ENCODE results near the gene DISP2.

- TF ChIP-seq POLR2A (IDR thresholded peaks at IDR 0.05) (no peak), POLR2AphosphoS5 (IDR thresholded peaks at IDR 0.05) (no peak), EP300 (IDR thresholded peaks at IDR 0.05) (no peak)
- TF ChIP-seq, protein P1, sequence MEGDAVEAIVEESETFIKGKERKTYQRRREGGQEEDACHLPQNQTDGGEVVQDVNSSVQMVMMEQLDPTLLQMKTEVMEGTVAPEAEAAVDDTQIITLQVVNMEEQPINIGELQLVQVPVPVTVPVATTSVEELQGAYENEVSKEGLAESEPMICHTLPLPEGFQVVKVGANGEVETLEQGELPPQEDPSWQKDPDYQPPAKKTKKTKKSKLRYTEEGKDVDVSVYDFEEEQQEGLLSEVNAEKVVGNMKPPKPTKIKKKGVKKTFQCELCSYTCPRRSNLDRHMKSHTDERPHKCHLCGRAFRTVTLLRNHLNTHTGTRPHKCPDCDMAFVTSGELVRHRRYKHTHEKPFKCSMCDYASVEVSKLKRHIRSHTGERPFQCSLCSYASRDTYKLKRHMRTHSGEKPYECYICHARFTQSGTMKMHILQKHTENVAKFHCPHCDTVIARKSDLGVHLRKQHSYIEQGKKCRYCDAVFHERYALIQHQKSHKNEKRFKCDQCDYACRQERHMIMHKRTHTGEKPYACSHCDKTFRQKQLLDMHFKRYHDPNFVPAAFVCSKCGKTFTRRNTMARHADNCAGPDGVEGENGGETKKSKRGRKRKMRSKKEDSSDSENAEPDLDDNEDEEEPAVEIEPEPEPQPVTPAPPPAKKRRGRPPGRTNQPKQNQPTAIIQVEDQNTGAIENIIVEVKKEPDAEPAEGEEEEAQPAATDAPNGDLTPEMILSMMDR (IDR thresholded peaks at IDR 0.05) = no peak
Measured at GRCh38 chr15:40357723-40358470, at the start of gene DISP2.
